Amygdala (tissue), 56 donors: ENCODE results near the gene DPP4.
"Not testable (repeated sequence)": the region's sequence is repeated elsewhere in the genome, so short reads cannot be mapped to it uniquely, and the experiment has no call there.

ENCODE experiments used
- DNase-seq, 56 donors: peaks; one replicate each; lab custom pipeline; 2025; lab: John Stamatoyannopoulos, UW

Gene DPP4

GRCh38 chr2:162060532-162060931, 13.5 kb downstream of the DPP4 start:
- DNase-seq = no peak

GRCh38 chr2:162058973-162059668, 14.9 kb downstream of the DPP4 start:
- DNase-seq = no peak

- DNase-seq = no peak
Measured at GRCh38 chr2:162057426-162057825, 16.6 kb downstream of the DPP4 start.

- DNase-seq = no peak
Measured at GRCh38 chr2:162056796-162057399, 17.1 kb downstream of the DPP4 start.

- no peak for DNase-seq
Measured at GRCh38 chr2:162053808-162054155, 20.2 kb downstream of the DPP4 start.

GRCh38 chr2:162053066-162053807, 20.8 kb downstream of the DPP4 start:
- DNase-seq = no peak

GRCh38 chr2:162050513-162050961, 23.5 kb downstream of the DPP4 start:
- DNase-seq = no peak

GRCh38 chr2:162049089-162049488, 24.9 kb downstream of the DPP4 start:
- DNase-seq = not testable (repeated sequence)

- no peak for DNase-seq
Measured at GRCh38 chr2:162044586-162044985, 29.4 kb downstream of the DPP4 start.

GRCh38 chr2:162043132-162043531, 30.9 kb downstream of the DPP4 start:
- DNase-seq = no peak

GRCh38 chr2:162041485-162041884, 32.5 kb downstream of the DPP4 start:
- DNase-seq = no peak

GRCh38 chr2:162038725-162039124, 35.3 kb downstream of the DPP4 start:
- DNase-seq = no peak

- no peak for DNase-seq
Measured at GRCh38 chr2:162037886-162038285, 36.1 kb downstream of the DPP4 start.

- DNase-seq = no peak
Measured at GRCh38 chr2:162037028-162037795, 36.8 kb downstream of the DPP4 start.

GRCh38 chr2:162035981-162036380, 38.0 kb downstream of the DPP4 start:
- DNase-seq = no peak

- DNase-seq = no peak
Measured at GRCh38 chr2:162030363-162031190, 43.4 kb downstream of the DPP4 start.

GRCh38 chr2:162029287-162029901, 44.6 kb downstream of the DPP4 start:
- DNase-seq = peak in 28 of 56 donors; percentile 3 to 52 (median 21)

- no peak for DNase-seq
Measured at GRCh38 chr2:162028511-162028910, 45.5 kb downstream of the DPP4 start.

GRCh38 chr2:162025121-162025911, 48.7 kb downstream of the DPP4 start:
- no peak for DNase-seq
